ENCODE data around the gene AGBL3. TPM values are rescaled to one million over a fixed set of nuclear protein-coding genes. Genes with fewer than 3 reads are reported as not detected.

AGBL3 gene
- total and polyA plus RNA-seq, 9 of the 15 experiments (the other 6 are each of a cell fraction or from before 2014, with no cell fraction given) = 0.54 to 2.9 (median 1.7) TPM

DNA sequence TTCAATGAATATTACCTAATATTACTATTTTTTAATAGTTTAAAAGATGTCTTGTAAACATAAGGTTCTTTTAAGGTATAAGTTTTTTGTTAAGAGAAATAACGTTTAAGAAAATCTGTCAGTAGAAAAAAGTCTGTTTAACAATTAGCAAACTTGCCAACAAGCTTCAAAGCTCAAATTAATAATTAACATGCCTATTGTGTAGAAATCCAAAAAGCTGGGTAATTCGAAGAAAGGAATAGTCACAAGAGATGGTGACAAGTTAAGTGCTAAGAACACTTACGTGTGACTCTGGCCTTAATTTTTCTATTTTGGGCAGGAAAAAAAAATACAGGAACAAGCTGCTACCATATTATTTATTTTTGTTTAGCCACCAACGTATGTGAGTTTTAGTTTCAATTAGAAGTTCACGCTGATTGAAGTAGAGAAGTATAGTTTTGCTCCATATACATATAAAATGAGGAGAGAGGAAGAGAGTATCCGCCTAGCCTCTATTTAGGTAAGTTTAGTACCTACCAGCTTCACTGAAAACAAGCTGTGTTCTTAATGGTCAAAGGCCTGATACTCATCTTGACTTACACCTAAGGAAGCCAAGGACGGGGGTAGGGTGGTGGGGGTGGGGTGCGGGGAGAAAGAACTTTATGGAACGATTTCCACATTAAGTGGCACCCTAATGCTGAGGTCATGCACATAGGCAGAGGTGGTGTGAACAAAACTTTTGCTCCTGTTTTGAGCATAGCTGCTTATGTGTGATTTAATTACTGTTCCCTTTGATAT lies 43.4 kb upstream of the AGBL3 start:
- Histone ChIP-seq H3K4me2 (ENCODE audit: insufficient read depth, low read length) (no peak overlapping the region), H3K4me3 (no peak overlapping the region), H2AFZ (ENCODE audit: low read depth, low read length) (no peak overlapping the region), H3K36me3 (ENCODE audit: control insufficient read depth, insufficient read depth, low read length) (no peaks in the 10 kb centered on the region), H3K9ac (ENCODE audit: insufficient read depth in 1 of 2, low read depth in 2 of 2, low read length in 2 of 2) (no peak overlapping the region), H3K4me1 (replicated peaks in 1 of 2; ENCODE audit: control insufficient read depth in 2 of 2, insufficient read depth in 2 of 2, low read length in 2 of 2) (no peaks in the 10 kb centered on the region; a peak in 1 of 5 replicates), H3K79me2 (ENCODE audit: control insufficient read depth, insufficient read depth, low read length) (no peaks in the 10 kb centered on the region), H3K27ac (ENCODE audit: extremely low read depth, low read depth, low read length) (no peak overlapping the region), H3K9me1 (ENCODE audit: control insufficient read depth, insufficient read depth, low read length) (no peaks in the 10 kb centered on the region), H3K9me3 (replicated peaks; ENCODE audit: control insufficient read depth, insufficient read depth, low read depth, low read length) (no peaks in the 10 kb centered on the region), H3K27me3 (ENCODE audit: control insufficient read depth in 2 of 2, insufficient read depth in 2 of 2, low read length in 2 of 2) (peaks cover 18 to 26% of the 10 kb centered on the region in 2 experiments; a peak in 4 of 5 replicates), H4K20me1 (replicated peaks; ENCODE audit: control insufficient read depth, insufficient read depth, low read length) (no peaks in the 10 kb centered on the region)
- no peak for ATAC-seq
- in situ Hi-C loops (cut with MboI) (loop anchor here (10.0 kb wide), 1 partner anchor 498 kb away; no protein-coding TSS in a partner anchor), intact Hi-C loops (cut with micrococcal nuclease) (loop anchor here (1.0 to 10.0 kb wide), 4 partner anchors 66 to 428 kb away; no protein-coding TSS in a partner anchor)
- POLR2A ChIA-PET = interaction anchor here (0.9 kb wide), 1 partner anchor 9 kb away, joined by 3 read pairs; no protein-coding TSS in a partner anchor
- 1% methylated on average over 8 of the region's 9 CpGs for WGBS (ENCODE audit: insufficient coverage, low coverage, missing lambda C conversion rate)
- no peak for TF ChIP-seq POLR2AphosphoS2 (IDR thresholded peaks at IDR 0.05; ENCODE audit: low read length)
- no peak for TF ChIP-seq RNF2 (IDR thresholded peaks at IDR 0.05)
- no peak for TF ChIP-seq ZBTB17 (CRISPR knock-in tag; IDR thresholded peaks at IDR 0.05)
- TF ChIP-seq E2F6 (IDR thresholded peaks at IDR 0.05; ENCODE audit: borderline replicate concordance in 1 of 2, extremely low read depth in 1 of 2, insufficient read depth in 1 of 2, insufficient read length in 1 of 2, low read depth in 1 of 2, low read length in 1 of 2, poor library complexity in 1 of 2, severe bottlenecking in 1 of 2) = no peak
- no peak for TF ChIP-seq MED1 (CRISPR knock-in tag; IDR thresholded peaks at IDR 0.05; ENCODE audit: borderline replicate concordance)
- no peak for TF ChIP-seq TCF3 (CRISPR knock-in tag; IDR thresholded peaks at IDR 0.05)
- no peak for TF ChIP-seq ZNF76 (CRISPR knock-in tag; IDR thresholded peaks at IDR 0.05; ENCODE audit: borderline replicate concordance)
- TF ChIP-seq, protein P1, sequence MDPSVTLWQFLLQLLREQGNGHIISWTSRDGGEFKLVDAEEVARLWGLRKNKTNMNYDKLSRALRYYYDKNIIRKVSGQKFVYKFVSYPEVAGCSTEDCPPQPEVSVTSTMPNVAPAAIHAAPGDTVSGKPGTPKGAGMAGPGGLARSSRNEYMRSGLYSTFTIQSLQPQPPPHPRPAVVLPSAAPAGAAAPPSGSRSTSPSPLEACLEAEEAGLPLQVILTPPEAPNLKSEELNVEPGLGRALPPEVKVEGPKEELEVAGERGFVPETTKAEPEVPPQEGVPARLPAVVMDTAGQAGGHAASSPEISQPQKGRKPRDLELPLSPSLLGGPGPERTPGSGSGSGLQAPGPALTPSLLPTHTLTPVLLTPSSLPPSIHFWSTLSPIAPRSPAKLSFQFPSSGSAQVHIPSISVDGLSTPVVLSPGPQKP (CRISPR knock-in tag; IDR thresholded peaks at IDR 0.05) = no peak
- FAIRE-seq = no peak
- DNase-seq (ENCODE audit: extremely low read depth in 1 of 4, low spot score in 3 of 4) = no peak
- no TSS peak for BruUV-seq (replicated peaks)
- CTCF ChIA-PET (ENCODE audit: low intra/inter-chr PET ratio) = interaction anchor here (1.4 to 2.3 kb wide), 2 partner anchors 255 to 310 kb away, joined by 10 to 14 read pairs; no protein-coding TSS in a partner anchor
